ENCODE measurements around the gene RPP14.
"Not testable (repeated sequence)": the region's sequence is repeated elsewhere in the genome, so short reads cannot be mapped to it uniquely, and the experiment has no call there.

RPP14 gene

DNA sequence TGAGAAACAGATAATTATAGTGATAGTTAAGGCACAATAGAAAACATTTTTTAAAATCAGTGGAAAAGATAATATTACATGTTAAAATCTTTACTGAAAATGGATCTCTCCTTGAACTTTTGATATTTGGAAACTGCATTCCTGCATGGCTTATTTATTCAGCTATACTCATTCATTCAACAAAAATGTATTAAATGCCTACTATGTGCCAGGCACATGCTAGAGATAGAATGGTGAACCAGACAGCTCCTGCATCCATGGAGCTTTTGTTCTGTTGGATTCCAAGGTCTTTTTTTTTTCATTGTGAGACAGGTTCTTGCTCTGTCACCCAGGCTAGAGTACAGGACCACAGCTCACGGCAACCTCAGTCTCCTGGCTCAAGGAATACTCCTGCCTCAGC, 31.1 kb downstream of the RPP14 start:
- TF ChIP-seq, protein P1, sequence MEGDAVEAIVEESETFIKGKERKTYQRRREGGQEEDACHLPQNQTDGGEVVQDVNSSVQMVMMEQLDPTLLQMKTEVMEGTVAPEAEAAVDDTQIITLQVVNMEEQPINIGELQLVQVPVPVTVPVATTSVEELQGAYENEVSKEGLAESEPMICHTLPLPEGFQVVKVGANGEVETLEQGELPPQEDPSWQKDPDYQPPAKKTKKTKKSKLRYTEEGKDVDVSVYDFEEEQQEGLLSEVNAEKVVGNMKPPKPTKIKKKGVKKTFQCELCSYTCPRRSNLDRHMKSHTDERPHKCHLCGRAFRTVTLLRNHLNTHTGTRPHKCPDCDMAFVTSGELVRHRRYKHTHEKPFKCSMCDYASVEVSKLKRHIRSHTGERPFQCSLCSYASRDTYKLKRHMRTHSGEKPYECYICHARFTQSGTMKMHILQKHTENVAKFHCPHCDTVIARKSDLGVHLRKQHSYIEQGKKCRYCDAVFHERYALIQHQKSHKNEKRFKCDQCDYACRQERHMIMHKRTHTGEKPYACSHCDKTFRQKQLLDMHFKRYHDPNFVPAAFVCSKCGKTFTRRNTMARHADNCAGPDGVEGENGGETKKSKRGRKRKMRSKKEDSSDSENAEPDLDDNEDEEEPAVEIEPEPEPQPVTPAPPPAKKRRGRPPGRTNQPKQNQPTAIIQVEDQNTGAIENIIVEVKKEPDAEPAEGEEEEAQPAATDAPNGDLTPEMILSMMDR (IDR thresholded peaks at IDR 0.05; ENCODE audit: low read depth, low read length), result no peak
- H3K4me3 ChIP-seq (replicated peaks in 1 of 2; ENCODE audit: low read depth in 2 of 2, low read length in 2 of 2), result no peak overlapping the region
- DNase-seq (ENCODE audit: low read depth in 2 of 2), result no peak

DNA sequence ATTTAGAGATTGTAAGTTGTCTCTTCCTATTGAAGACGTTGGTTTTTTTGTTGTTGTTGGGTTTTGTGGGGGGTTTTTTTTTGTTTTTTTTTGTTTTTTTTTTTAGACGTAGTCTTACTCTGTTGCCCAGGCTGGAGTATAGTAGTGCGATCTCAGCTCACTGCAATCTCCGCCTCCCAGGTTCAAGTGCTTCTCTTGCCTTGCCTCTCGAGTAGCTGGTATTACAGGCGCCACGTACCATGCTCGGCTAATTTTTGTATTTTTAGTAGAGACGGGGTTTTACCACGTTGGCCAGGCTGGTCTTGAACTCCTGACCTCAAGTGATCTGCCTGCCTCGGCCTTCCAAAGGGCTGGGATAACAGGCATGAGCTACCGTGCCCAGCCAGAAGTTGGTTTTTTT, 33.1 kb downstream of the RPP14 start:
- H3K4me3 ChIP-seq (replicated peaks in 1 of 2; ENCODE audit: low read depth in 2 of 2, low read length in 2 of 2); DNase-seq (ENCODE audit: low read depth in 2 of 2): not testable (repeated sequence)

DNA sequence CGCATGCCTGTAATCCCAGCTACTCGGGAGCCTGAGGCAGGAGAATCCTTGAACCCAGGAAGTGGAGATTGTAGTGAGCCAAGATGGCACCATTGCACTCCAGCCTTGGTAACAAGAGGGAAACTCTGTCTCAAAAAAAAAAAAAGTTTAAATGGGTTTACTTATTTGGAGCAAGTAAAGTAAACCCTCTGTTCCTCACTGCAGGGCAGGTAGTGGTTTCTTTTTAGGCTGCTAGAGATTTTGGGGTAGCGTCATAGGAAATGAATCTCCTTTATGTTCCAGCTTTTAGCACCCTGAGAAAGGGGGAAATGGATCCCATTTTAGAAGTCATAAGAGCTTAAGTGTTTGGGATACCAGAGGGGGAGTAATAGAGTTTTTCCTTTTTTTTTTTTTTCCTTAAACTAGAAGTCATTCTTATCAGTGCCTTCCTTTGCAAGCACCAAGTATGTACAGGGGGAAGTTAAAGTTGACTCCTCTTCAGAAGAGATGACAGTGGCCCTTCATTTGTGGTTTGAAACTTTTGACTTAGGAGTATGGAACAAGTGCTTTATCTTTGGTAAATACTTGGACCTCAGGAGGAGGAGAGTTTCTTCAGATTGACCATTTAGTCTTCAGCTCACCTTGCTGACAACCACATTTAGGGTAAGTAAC, 34.7 kb downstream of the RPP14 start:
- DNase-seq (ENCODE audit: low read depth in 2 of 2), result no peak
- no peak overlapping the region for H3K4me3 ChIP-seq (replicated peaks in 1 of 2; ENCODE audit: low read depth in 2 of 2, low read length in 2 of 2)
- TF ChIP-seq, protein P1 (IDR thresholded peaks at IDR 0.05; ENCODE audit: low read depth, low read length), result no peak

DNA sequence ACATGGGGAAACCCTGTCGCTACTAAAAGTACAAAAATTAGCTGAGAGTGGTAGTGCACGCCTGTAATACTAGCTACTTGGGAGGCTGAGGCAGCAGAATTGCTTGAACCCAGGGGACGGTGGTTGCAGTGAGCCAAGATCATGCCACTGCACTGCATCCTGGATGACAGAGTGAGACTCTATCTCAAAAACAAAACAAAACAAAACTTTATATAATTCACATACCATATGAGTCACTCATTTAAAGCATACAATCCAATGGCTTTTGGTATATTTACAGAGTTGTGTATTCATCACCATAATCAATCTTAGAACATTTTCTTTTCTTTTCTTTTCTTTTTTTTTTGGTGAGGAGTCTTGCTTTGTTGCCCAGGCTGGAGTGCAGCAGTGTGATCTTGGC, 35.3 kb downstream of the RPP14 start:
- DNase-seq (ENCODE audit: low read depth in 2 of 2), result peak in 1 of 2 donors; percentile 55
- TF ChIP-seq, protein P1 (IDR thresholded peaks at IDR 0.05; ENCODE audit: low read depth, low read length), result no peak
- no peak overlapping the region for H3K4me3 ChIP-seq (replicated peaks in 1 of 2; ENCODE audit: low read depth in 2 of 2, low read length in 2 of 2)

DNA sequence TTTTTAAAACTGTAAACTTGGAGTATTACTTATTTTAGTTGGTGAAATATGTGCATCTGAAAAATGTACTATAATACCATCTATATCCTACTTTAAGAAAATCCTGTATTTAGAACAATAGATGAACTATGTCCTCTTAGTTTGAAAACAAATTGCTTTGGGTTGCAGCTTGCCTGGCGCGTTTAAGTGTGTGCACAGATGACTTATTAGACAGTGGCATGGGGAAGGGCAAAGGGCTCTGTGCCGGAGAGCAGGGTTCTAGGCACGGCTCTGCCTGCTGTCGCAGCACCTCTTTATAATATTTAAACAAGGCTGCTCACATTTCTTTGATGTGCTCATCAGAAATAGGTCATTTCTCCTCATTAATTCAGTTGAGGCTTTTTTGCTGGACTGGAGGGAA, 36.6 kb downstream of the RPP14 start:
- H3K4me3 ChIP-seq (replicated peaks in 1 of 2; ENCODE audit: low read depth in 2 of 2, low read length in 2 of 2), result no peak overlapping the region
- TF ChIP-seq, protein P1 (IDR thresholded peaks at IDR 0.05; ENCODE audit: low read depth, low read length), result no peak
- DNase-seq (ENCODE audit: low read depth in 2 of 2), result no peak

DNA sequence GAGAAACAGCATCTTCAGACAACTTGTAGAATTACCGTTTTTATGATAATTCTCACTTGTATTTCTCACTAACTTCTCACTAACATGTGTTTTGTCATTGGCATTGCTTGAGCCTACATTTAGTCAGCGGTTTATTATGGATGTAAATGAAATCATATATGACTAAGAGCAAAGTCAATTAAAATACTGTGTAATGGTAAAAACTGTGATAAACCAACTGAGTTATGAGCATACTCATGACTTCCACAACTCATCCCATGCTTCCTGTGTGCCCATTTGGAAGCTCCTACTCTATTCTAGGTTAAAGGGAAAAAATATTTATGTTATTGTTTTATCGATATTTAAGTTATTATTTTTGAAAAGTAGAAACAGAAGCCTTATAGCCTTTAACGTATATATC, 39.4 kb downstream of the RPP14 start:
- no peak for DNase-seq (ENCODE audit: low read depth in 2 of 2)
- TF ChIP-seq, protein P1 (IDR thresholded peaks at IDR 0.05; ENCODE audit: low read depth, low read length), result no peak

DNA sequence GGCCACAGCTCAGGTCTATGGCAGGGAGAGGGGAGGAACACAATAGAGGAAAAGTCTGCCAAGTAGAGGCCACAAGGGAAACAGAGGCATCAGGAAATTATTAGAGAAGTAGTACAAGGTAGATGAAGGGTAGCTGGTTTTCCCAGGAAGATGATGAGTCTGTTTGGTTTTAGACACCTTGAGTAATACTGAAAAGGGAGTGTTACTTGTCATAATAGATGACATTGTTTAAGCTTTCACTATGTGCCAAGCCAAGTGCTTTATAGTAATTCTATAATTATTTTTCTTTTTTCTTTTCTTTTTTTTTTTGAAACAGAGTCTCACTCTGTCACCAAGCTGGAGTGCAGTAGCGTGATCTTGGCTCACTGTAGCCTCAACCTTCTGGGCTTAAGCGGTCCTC, 40.3 kb downstream of the RPP14 start:
- TF ChIP-seq, protein P1 (IDR thresholded peaks at IDR 0.05; ENCODE audit: low read depth, low read length), result no peak
- no peak for DNase-seq (ENCODE audit: low read depth in 2 of 2)
- no peak overlapping the region for H3K4me3 ChIP-seq (replicated peaks in 1 of 2; ENCODE audit: low read depth in 2 of 2, low read length in 2 of 2)

More for the DNA sequence above, 39.4 kb downstream of the RPP14 start:
- H3K4me3 ChIP-seq (replicated peaks in 1 of 2; ENCODE audit: low read depth in 2 of 2, low read length in 2 of 2), result no peak overlapping the region
